DLD1 (cell line): Measurements from ENCODE around the gene MYO1F.

Experiments
- in situ Hi-C: cut with HindIII; loops from 2 replicates; pipeline ENCODE4 v1.10.0; 2017; ENCODE audit warnings: low sequenced_read_pairs

The MYO1F gene

DNA sequence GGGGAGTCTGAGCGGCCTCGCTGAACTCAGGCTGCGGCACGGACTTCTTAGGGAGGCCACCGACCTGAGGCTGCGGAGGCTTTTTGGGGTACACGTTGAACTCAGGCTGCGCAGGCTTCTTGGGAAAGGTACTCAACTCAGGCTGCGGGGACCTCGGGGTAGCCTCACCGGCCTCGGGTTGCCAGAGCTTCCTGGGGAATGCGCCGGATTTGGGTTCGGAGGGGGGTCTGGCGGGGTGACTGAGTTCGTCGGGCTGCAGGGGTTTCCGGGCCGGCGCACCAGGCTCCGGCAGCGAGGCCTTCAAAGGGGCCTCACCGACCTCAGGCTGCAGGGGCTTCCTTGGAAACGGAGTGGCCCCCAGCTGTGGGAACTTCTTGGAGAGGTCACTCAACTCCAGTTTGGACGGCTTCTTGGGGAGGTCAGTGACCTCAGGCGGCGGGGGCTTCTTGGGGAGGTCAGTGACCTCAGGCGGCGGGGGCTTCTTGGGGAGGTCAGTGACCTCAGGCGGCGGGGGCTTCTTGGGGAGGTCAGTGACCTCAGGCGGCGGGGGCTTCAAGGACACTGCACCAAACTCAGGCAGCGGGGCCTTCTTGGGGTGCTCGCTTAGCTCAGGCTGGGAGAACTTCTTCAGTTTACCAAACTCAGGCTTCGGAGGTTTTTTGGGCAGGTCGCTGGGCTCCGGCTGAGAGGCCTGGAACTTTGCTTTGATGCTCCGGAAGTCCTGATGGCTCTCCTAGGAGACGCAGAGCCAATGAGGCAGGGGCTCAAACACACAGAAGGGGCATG is 78.0 kb downstream of the MYO1F start:
- in situ Hi-C loops = no loop called here

DNA sequence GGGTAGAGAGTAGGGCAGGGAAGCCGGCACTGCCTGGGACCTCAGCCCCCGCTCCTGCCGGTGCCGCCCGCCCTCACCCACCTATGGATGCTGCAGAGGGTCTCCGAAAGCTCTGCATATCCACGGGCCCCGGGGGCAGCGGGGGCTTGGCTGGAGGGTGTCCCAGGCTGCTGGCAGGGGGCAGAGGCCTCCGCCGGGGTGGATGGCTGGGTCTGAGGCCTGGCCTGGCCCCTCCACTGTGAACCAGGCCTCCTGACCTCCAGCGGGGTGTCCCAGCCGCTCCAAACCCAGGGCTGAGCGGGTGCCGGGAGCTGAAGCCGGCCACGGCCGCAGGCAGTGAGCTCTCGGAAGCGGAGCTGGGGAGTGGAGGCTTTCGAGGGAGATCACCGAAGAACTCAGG is 78.9 kb downstream of the MYO1F start:
- in situ Hi-C loops = no loop called here

DNA sequence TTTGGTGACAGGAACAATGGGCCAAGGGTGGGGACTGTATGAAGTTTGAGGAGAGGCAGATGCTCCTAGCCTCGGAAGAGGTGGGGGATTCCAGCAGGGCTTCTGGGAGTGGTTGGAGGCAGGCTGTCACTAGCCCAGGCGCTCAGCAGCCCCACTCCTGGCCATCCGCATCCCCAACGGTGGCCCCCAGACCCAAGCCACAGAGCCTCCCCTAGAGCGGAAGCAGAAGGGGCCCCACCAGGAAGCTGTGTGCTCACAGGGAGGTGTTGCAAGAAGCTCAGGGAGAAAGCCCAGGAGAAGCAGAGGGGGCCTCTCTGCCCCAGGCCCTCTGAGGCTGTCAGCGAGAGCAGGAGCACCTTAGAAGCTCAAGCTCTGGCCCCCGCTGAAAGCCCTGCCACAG is 83.1 kb downstream of the MYO1F start:
- in situ Hi-C loops = no loop called here

DNA sequence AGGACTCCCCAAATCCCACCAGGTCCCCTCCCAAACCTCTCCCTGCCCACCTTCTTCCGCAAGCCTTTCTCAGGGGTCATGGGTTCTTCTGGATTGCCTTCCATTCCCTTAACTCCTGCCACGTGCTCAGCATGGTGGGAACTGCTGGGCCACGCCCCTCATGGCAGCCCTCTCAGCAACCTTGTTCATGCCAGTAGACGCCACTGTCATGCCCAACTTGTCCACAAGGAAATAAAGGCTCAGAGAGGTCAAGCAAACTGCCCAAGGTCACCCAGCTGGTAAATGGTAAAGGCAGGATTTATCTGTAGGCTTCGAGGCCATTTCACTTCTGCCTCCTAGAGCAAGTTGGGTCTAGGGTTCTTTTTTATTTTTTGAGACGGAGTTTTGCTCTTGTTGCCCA is 85.7 kb downstream of the MYO1F start:
- in situ Hi-C loops = no loop called here

DNA sequence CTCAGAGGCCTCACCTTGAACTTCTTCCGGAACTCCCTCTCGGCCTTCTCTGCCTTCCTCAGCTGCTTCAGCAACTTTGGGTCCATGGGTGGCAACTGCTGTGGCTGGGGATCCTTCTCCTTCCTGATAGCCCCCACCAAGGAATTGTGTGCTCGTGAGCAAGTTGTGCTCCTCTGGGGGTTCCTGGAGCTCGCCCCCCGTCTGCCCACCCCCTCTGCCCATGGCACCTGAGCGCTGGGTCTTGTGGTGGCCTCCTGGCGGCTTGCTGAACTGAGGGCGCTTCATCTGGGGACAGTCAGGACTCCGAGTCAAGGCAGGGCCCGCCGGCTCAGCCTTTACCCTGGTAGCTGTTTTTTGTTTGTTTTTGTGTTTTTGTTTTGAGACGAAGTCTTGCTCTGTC is 86.4 kb downstream of the MYO1F start:
- in situ Hi-C loops = no loop called here

DNA sequence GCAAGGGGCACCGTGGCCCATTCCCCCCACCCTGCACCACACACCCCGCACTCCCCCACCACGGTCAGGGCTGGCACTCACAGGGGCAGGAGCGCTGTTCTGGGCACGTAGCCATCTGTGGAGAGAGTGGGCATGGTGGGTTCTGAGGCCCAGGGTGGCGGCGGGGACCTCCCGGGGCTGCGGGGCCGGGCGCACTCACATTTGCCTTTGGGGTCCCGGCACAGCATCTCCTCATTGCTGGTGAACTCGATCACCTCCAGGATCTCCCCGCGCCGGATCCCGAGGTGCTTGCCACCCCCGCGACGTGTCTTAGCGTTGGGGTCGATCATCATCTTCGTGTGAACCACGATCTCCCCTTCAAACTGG is 86.9 kb downstream of the MYO1F start:
- in situ Hi-C loops = no loop called here

DNA sequence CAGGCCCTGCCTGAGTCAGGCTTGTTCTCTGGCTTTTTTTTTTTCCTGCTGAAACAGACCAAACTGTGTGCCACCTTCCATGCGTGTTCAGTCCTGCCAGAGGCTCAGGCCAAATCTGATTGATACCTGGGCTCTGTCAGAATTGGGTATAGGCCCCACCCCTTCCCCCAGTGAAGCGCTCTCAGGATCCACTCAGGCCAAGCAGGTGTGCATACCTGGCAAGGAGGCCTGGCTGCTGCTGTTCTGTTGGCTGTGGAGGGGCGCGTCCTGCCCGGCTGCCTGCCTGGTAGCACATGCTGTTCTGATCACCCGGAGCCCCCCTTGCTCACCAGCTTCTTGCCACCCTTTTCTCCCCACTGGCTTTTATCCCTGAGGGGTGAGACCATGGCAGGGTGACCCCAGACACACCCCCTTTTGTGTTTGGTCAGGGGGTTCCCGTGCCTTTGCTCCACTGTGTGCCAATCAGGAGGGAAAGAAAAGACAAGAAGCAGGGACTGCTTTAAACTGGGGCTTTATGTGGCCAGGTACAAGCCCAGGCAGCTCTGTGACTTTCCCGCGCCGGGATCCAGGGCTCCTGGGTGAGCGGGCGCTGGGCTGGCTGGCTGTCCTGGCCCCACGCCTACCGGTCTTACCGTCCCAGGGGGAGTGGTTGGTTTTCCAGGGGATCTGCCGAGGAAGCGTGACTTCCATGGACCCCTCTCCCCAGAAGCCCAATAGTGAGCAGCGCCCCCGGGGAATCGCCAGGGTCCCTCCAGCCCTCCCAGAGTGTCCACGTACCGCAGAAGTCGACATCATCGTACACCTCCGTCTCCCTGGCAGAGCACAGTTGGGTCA is 87.5 kb downstream of the MYO1F start:
- in situ Hi-C loops = no loop called here

DNA sequence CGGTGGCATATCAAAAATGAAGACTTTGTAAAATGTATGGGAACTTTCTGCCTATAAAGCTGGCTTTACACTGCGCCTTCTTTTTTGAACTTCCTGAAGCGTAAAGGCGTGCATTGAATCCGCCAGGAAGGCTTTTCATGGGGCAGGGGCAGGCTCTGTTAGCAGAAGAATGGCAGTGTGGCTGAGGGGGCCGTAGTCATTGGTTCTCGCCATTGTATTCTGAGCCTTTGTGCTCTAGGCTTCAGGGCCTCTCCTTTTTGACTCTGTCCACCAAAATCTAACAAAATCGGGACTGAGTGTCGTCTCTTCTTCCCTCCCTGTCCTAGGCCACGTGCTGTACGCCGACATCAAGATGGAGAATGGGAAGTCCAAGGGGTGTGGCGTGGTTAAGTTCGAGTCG is 88.9 kb downstream of the MYO1F start:
- in situ Hi-C loops = no loop called here

DNA sequence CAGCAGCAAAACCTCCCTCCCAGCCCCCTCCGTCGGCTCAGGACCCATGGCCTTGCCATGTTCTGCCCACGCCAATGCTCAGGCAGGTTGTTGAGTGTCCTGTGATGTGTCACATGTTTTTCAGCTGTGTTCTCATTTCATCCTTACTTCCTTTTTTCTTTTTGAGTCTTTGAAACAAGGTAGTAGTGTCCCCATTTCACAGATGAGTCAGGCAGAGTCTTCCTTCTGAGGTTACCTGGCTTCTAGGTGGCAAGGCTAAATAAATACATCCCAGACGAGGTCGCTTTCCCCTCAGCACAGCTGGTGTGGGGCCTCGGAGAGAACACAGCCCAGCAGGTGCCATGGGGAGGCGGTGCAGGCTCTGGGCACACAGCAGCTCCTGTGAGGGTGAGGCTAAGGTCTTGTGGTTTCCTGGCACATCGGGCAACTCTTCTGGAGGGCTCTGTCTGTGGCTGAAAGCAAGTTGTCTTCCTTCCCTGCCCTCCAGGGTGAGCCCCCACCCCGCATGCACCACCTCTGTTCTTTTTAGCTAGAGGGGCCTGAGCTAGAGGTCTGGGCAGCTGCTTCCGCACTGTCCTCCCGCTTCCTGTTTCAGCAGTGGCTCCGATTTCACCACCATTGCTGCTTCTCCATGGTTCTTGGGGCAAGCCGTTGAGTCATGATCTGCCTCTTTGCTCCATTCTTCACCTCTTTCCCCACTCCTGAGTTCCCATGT is 89.9 kb downstream of the MYO1F start:
- in situ Hi-C loops = no loop called here

DNA sequence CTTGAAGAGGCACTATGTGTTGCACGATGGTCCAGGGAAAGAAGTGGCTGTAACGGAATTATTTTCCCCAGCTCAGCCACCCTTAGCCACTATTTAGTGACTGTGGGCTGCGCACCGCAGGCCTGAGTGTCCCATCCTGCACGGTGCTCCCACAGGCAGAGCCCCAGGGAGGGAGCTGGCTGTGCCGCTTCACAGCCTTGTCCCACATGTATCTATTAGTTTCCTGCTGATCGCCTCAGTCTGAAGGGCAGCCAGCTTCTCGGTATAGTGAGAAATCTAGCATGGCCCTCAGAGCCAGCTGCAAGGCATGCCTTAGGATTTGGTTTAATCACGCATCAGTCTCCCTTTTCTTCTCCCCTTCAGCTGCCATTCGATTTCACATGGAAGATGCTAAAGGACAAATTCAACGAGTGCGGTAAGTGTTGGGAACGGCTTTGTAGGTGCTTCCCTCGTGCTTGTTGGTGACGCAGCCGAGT is 90.5 kb downstream of the MYO1F start:
- in situ Hi-C loops = no loop called here

DNA sequence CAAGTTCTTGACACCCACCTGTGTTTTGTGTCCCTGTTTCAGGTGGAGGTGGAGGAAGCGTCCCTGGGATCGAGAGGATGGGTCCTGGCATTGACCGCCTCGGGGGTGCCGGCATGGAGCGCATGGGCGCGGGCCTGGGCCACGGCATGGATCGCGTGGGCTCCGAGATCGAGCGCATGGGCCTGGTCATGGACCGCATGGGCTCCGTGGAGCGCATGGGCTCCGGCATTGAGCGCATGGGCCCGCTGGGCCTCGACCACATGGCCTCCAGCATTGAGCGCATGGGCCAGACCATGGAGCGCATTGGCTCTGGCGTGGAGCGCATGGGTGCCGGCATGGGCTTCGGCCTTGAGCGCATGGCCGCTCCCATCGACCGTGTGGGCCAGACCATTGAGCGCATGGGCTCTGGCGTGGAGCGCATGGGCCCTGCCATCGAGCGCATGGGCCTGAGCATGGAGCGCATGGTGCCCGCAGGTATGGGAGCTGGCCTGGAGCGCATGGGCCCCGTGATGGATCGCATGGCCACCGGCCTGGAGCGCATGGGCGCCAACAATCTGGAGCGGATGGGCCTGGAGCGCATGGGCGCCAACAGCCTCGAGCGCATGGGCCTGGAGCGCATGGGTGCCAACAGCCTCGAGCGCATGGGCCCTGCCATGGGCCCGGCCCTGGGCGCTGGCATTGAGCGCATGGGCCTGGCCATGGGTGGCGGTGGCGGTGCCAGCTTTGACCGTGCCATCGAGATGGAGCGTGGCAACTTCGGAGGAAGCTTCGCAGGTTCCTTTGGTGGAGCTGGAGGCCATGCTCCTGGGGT is 91.5 kb downstream of the MYO1F start:
- in situ Hi-C loops = no loop called here

DNA sequence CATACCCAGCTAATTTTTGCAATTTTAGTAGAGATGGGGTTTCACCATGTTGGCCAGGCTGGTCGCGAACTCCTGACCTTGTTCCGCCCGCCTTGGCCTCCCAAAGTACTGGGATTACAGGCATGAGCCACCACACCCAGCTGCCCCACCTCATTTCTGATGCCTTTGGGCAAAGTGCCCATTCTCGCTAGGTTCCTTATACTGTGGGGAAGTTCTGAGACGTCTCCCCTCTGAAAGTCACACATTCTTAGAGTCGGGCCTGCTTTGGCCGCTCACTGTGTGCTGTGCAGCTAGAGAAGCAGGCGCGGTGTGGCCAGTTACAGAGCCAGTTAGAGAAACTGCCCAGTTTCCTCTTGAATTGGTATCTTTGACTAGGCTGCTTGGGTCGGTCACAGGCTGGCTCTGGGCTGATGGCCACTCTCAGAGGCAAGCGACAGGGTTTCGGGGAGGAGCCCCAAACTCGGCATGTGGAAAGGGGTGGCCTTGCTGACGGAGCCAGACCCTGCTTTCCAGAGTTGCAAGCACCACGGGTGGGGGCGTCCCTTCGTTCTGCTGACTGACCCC is 92.8 kb downstream of the MYO1F start:
- in situ Hi-C loops = no loop called here

DNA sequence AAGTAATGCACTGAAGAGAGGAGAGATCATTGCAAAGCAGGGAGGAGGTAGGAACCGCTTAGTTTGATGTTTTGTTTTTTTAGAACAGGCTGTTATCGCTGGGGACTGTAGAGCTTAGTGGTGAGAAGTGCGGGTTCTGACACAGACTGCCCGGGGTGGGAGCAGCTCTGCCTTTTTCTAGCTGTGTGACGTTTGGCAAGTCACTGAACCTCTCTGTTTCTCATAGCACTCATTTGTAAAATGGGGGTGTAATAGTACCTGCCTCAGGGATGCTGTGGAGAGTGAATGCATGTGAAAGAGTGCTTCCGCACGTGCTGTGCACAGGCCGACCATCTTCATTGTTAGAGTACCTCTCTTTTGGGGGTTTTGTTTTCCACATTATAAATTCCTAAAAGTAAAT is 94.1 kb downstream of the MYO1F start:
- in situ Hi-C loops = no loop called here

DNA sequence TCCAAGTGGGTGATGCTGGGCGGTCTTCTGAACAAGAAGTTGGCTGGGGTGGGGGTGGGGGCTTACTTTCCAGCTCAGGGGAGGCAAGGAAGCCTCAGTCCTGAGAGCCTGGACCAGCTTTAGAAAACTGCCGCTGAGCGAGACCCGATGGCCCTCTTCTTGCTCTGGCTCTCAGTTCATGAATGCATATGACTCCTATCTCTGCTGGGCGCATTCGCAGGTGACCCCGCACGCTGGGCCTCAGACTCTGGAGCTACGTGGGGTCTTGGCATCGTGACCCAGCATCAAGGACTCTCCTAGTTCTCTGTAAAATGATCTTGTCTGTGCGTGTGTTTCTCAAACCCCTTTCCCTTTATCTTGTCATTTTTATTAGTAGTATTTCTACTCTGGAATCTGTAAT is 94.5 kb downstream of the MYO1F start:
- in situ Hi-C loops = no loop called here

DNA sequence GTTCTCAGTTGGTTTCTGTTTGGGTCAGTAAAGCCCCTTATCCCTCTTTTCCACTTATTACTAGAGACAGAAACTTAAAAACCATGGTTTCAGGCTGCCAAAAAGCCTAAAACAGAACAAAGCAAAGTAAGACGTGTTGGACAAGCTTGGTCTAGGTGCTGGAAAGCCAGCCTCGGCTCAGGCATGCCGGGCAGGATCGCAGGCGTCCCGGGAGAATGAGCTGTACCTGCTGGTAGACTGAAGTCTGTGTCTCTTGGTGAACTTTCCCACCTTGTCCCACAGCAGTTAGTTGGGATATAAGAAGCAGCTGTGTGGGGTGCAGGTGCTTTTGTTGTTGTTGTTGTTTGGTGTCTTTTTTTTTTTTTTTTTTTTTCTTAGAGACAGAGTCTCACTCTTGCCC is 95.6 kb downstream of the MYO1F start:
- in situ Hi-C loops = no loop called here

DNA sequence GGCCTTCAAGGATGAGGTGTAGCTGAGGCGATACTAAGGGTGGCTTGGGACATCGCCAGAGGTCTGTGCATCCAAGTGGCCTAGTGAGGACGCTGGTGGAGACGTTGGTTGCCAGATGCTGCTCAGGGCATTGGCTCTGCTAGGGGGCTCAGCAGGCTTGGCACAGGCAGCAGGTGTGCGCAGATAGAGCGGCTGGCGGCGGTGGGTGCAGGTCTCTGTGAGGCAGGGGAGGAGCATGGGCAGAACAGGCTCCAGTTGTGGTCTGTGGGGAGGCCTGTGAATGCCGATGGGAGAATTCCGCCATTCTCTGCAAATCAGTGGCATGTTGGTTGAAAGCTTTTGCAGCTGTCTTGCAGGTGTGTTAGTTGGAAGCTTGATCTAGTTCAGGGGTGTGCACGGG is 96.0 kb downstream of the MYO1F start:
- in situ Hi-C loops = no loop called here

DNA sequence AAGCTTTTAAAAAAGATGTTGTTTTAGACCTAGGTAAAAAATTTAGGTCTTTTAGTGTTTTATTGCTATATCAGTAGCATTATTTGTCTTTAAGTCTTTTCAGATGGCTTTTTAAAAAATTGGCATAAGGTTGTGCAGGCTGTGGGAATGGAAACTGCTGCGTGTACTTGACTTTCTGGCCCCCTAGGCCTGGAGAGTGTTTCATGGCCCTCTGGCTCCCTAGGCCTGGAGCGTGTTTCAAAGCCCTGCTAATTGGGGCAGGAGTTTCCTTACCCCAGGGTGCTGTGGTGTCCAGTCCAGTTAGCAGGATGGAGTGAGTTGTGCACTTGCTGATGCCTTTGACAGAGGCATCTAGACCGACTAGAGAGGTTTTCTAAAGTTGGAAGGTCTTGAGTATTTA is 98.6 kb downstream of the MYO1F start:
- in situ Hi-C loops = no loop called here

DNA sequence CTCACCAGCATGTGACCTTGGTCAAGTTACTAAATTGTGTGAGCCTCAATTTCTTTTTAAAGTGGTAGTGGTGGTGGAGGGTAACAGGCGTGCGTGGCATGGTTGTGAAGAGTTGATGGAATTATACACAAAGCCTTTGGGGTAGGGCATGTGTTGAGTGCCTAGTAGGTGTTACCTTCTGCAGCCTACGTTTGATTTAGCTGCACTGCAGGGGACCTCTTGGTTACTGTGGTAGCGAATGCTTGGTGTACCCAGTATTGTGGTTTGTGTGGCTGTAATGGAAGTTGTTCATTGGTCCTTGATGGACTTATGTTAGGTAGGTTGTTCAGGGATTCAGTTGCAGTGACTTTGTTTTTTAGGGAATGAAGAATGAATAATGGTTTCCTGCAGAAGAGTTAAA is 99.4 kb downstream of the MYO1F start:
- in situ Hi-C loops = no loop called here

DNA sequence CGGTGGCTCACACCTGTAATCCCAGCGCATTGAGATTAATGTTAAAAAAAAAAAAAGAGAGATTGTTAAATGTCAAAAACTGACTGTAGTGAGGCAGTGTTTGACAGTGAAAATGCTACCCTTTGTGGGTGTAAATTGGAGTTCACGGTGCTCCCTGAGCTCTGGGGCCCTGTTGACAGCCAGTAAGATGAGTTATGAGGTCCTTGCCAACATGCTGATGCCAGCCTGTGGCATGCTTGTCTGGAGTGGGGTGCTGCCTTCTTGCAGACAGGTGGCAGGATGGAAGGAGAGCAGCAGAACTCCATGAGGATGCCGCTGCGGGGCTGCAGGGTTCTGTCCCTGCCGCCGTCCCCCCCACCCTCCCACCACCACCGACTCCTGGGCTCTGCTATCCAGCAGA is 100.7 kb downstream of the MYO1F start:
- in situ Hi-C loops = no loop called here

DNA sequence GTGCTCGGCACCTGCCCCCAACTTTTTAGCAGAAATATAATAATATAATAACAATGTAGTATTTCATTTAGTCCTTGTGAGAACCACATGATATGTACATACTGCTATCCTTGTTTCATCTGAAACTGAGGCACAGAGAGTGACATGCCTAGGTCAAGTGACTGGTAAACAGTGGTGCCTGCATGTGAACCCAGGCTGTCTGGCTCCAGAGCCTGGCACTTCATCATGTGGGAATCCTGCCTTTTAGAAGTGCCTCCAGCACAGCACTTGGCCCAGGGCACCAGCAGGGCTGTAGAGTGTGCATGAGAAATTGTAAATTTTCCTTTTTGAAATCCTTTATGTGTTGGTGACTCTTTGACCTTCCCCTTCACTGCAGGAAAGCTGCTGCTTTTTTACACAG is 102.2 kb downstream of the MYO1F start:
- in situ Hi-C loops = no loop called here
